GM12878 (cell line): ENCODE data around the gene TTC4.

ENCODE experiments used
- ATF3 ChIP-seq: IDR thresholded peaks from 2 replicates; pipeline ENCODE4 v1.6.1; 2011; ENCODE audit warnings: low read depth, mild to moderate bottlenecking, low read length, moderate library complexity, borderline replicate concordance; ENCODE audit errors: extremely low read depth
- BCLAF1 ChIP-seq: fragments of 450-650 bp; IDR thresholded peaks from 2 replicates; pipeline ENCODE4 v1.6.1; 2017; ENCODE audit warnings: antibody characterized with exemption, mild to moderate bottlenecking, moderate library complexity
- CTCF ChIP-seq, 3 experiments: IDR thresholded peaks in 2 of 3; conservative IDR thresholded peaks in 1 of 3; 2 replicates each; pipeline ENCODE4 v1.5.1; 2011; ENCODE audit warnings: low read depth in 3 of 3, low read length in 3 of 3, mild to moderate bottlenecking in 3 of 3, control low read depth in 2 of 3, moderate library complexity in 2 of 3, inconsistent platforms in 1 of 3, mixed read lengths in 1 of 3; ENCODE audit not compliant: control insufficient read depth in 2 of 3, insufficient read depth in 1 of 3; ENCODE audit errors: extremely low read depth in 1 of 3
- ESRRA ChIP-seq: IDR thresholded peaks from 2 replicates; pipeline ENCODE4 v1.6.1; 2012; ENCODE audit warnings: mild to moderate bottlenecking, low read length, improper control_type of control experiment
- FOXM1 ChIP-seq: IDR thresholded peaks from 2 replicates; pipeline ENCODE4 v1.6.1; 2012; ENCODE audit warnings: low read depth, mild to moderate bottlenecking, inconsistent platforms, low read length, moderate library complexity
- GABPA ChIP-seq: IDR thresholded peaks from 2 replicates; pipeline ENCODE4 v1.6.1; 2014; ENCODE audit warnings: antibody characterized with exemption, low read depth, mild to moderate bottlenecking, inconsistent platforms
- HDAC2 ChIP-seq: fragments of 200-600 bp; sonication (generic); IDR thresholded peaks from 2 replicates; pipeline ENCODE4 v1.6.1; 2017
- IRF3 ChIP-seq: fragments of 450-650 bp; IDR thresholded peaks from 2 replicates; pipeline ENCODE4 v1.6.1; 2014; ENCODE audit warnings: mild to moderate bottlenecking
- POLR2A ChIP-seq: IDR thresholded peaks from 2 replicates; pipeline ENCODE4 v1.6.1; 2011; ENCODE audit warnings: low read depth, mild to moderate bottlenecking, low read length
- REST ChIP-seq: IDR thresholded peaks from 2 replicates; pipeline ENCODE4 v1.6.1; 2012; ENCODE audit warnings: mild to moderate bottlenecking, low read depth, low read length
- ZNF274 ChIP-seq: IDR thresholded peaks from one replicate; pipeline ENCODE4 v1.8.0; 2011; ENCODE audit not compliant: insufficient read length, insufficient read depth

GRCh38 chr1:54764922-54765561 lies 49.4 kb downstream of the TTC4 start:
- no peak for TF ChIP-seq REST
- TF ChIP-seq POLR2A: no peak
- no peak for TF ChIP-seq ATF3
- no peak for TF ChIP-seq BCLAF1
- no peak for TF ChIP-seq CTCF (IDR thresholded peaks at IDR 0.05 in 2 of 3, conservative IDR thresholded peaks at IDR 0.05 in 1 of 3; ENCODE audit: control insufficient read depth in 2 of 3, extremely low read depth in 1 of 3, insufficient read depth in 1 of 3, low read depth in 3 of 3, low read length in 3 of 3)
- TF ChIP-seq FOXM1: no peak
- TF ChIP-seq IRF3: no peak
- TF ChIP-seq GABPA: no peak
- no peak for TF ChIP-seq ESRRA
- no peak for TF ChIP-seq HDAC2
- no peak for TF ChIP-seq ZNF274
